ENCODE data around the gene PPIG.

PPIG gene

DNA sequence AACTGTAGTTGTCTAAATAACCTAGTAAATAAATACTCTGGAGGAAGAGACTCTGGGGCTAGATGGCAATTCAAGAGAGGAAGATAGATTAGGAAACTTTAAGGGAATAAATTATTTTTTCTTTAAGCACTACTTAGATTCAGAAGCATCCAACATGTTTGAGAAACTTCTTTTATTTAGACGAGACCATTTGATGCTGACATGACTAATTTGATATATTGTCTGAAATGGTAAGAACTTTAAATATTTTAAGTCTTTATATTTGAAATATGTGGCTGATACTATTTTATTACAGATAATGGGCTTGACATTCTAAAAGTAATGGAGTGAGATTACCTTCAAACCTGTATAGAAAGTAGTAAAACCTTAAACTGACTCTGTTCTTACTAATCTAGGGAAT lies 36.4 kb downstream of the PPIG start:
- TF ChIP-seq, protein P1, sequence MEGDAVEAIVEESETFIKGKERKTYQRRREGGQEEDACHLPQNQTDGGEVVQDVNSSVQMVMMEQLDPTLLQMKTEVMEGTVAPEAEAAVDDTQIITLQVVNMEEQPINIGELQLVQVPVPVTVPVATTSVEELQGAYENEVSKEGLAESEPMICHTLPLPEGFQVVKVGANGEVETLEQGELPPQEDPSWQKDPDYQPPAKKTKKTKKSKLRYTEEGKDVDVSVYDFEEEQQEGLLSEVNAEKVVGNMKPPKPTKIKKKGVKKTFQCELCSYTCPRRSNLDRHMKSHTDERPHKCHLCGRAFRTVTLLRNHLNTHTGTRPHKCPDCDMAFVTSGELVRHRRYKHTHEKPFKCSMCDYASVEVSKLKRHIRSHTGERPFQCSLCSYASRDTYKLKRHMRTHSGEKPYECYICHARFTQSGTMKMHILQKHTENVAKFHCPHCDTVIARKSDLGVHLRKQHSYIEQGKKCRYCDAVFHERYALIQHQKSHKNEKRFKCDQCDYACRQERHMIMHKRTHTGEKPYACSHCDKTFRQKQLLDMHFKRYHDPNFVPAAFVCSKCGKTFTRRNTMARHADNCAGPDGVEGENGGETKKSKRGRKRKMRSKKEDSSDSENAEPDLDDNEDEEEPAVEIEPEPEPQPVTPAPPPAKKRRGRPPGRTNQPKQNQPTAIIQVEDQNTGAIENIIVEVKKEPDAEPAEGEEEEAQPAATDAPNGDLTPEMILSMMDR (conservative IDR thresholded peaks at IDR 0.05; ENCODE audit: low read depth) = no peak
- CTCF ChIA-PET = no interaction called here
- POLR2A ChIA-PET (ENCODE audit: low non-redundant PET) = no interaction called here
- no peak overlapping the region for H3K27ac ChIP-seq
- DNase-seq (ENCODE audit: low spot score) = no peak

- DNase-seq (ENCODE audit: low spot score) = no peak
- TF ChIP-seq, protein P1 (conservative IDR thresholded peaks at IDR 0.05; ENCODE audit: low read depth) = no peak
- ChIA-PET POLR2A (ENCODE audit: low non-redundant PET) (no interaction called here), CTCF (no interaction called here)
- H3K27ac ChIP-seq = no peak overlapping the region
Measured at GRCh38 chr2:169623235-169623634, 39.1 kb downstream of the PPIG start.

DNA sequence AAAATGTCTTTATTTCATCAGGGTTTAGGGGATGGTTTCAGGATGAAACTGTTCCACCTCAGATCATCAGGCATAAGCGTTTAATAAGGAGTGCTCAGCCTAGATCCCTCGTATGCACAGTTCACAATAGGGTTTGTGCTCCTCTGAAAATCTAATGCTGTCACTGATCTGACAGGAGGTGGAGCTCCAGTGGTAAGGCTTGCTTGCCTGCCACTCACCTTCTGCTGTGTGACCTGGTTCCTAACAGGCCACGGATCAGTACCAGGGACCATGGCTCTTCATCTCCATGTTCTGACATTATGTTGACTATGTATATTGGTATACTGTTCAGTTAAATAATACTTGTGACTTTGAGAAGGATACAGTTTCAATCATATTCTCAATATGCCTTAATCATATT lies 41.6 kb downstream of the PPIG start:
- TF ChIP-seq, protein P1 (conservative IDR thresholded peaks at IDR 0.05; ENCODE audit: low read depth) = no peak
- POLR2A ChIA-PET (ENCODE audit: low non-redundant PET) = no interaction called here
- CTCF ChIA-PET = interaction anchor here (0.5 kb wide), 1 partner anchor 146 kb away, joined by 3 read pairs; no protein-coding TSS in a partner anchor
- no peak overlapping the region for H3K27ac ChIP-seq
- no peak for DNase-seq (ENCODE audit: low spot score)

DNA sequence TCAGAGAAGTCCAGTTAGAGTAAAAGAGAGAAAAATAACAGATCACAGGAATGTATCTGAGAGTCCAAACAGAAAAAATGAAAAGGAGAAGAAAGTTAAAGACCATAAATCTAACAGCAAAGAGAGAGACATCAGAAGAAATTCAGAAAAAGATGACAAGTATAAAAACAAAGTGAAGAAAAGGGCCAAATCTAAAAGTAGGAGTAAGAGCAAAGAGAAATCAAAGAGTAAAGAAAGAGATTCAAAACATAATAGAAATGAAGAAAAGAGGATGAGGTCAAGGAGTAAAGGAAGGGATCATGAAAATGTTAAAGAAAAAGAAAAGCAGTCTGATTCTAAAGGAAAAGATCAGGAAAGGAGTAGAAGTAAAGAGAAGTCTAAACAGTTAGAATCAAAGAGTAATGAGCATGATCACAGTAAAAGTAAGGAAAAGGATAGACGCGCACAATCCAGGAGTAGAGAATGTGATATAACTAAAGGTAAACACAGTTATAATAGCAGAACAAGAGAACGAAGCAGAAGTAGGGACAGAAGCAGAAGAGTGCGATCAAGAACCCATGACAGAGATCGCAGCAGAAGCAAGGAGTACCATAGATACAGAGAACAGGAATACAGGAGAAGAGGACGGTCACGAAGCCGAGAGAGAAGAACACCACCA lies 52.4 kb downstream of the PPIG start:
- H3K27ac ChIP-seq = no peak overlapping the region
- POLR2A ChIA-PET (ENCODE audit: low non-redundant PET) = no interaction called here
- CTCF ChIA-PET = no interaction called here
- DNase-seq (ENCODE audit: low spot score) = no peak
- TF ChIP-seq, protein P1 (conservative IDR thresholded peaks at IDR 0.05; ENCODE audit: low read depth) = no peak

DNA sequence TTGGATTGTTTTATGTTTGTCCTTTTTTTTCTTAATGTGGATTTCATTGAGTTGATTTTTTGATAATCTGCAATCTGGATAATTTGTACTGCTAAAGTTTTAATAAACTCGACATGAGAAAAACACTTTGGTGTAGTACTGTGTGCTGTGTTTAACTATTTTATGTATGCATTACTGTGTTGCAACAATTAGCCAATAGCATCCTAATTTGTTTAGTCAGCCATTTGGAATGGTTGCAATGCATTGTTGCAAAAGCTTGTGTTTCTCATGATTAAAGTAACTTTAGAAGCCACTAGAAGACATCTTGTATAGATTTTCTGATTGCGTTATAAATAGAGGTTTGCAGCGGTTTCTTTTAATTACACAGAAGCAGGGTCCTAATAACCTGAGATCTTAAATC lies 53.5 kb downstream of the PPIG start:
- POLR2A ChIA-PET (ENCODE audit: low non-redundant PET) = no interaction called here
- no peak overlapping the region for H3K27ac ChIP-seq
- TF ChIP-seq, protein P1 (conservative IDR thresholded peaks at IDR 0.05; ENCODE audit: low read depth) = no peak
- DNase-seq (ENCODE audit: low spot score) = peak; percentile 15
- CTCF ChIA-PET = no interaction called here

- DNase-seq (ENCODE audit: low spot score) = no peak
- TF ChIP-seq, protein P1 (conservative IDR thresholded peaks at IDR 0.05; ENCODE audit: low read depth) = no peak
- ChIA-PET CTCF (interaction anchor here (0.6 kb wide), 1 partner anchor 31 kb away, joined by 4 read pairs; no protein-coding TSS in a partner anchor), POLR2A (ENCODE audit: low non-redundant PET) (no interaction called here)
- no peak overlapping the region for H3K27ac ChIP-seq
Measured at GRCh38 chr2:169640104-169640503, 56.0 kb downstream of the PPIG start.
